HUES6 (cell line): ENCODE results near the gene PARD3.

Source experiments
- H3K27ac ChIP-seq: 2 replicates; pipeline ENCODE4 v1.7.0; 2013; ENCODE audit warnings: low read depth, mild to moderate bottlenecking, low read length, inconsistent platforms
- H3K27me3 ChIP-seq: 2 replicates; pipeline ENCODE4 v1.6.1; 2013; ENCODE audit warnings: low read length; ENCODE audit not compliant: control insufficient read depth, insufficient read depth
- H3K36me3 ChIP-seq: 2 replicates; pipeline ENCODE4 v1.6.1; 2013; ENCODE audit warnings: low read length; ENCODE audit not compliant: control insufficient read depth, insufficient read depth
- H3K4me1 ChIP-seq: 2 replicates; pipeline ENCODE4 v1.6.1; 2013; ENCODE audit warnings: low read length; ENCODE audit not compliant: control insufficient read depth, insufficient read depth
- H3K4me3 ChIP-seq: 2 replicates; pipeline ENCODE4 v1.5.1; 2013; ENCODE audit warnings: low read depth, low read length
- H3K9ac ChIP-seq: one replicate; pipeline ENCODE4 v1.6.1; 2013; ENCODE audit warnings: mild to moderate bottlenecking, low read length
- H3K9me3 ChIP-seq: 2 replicates; pipeline ENCODE4 v1.6.1; 2013; ENCODE audit warnings: low read depth, low read length; ENCODE audit not compliant: control insufficient read depth, insufficient read depth

Gene PARD3

DNA sequence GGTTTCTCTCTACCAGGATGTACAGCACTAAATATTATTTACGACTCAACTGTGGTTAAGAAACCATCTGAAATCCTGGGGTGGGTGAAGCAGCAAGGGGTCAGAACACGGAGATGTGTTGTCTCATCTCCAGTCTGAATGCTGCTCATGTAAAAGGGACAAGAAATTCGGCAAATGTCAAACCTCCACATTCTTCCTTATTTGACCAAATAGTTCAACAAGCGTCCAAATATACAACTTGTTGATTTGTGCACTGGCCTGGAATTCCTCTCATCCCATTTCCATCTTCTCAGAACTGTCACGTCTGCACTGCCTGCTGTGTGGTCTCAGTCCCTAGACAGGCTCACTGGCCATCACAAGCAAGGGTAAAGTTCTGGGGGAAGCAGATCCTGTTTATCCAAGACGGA, 520.0 kb downstream of the PARD3 start:
- no peak overlapping the region for H3K27ac ChIP-seq

DNA sequence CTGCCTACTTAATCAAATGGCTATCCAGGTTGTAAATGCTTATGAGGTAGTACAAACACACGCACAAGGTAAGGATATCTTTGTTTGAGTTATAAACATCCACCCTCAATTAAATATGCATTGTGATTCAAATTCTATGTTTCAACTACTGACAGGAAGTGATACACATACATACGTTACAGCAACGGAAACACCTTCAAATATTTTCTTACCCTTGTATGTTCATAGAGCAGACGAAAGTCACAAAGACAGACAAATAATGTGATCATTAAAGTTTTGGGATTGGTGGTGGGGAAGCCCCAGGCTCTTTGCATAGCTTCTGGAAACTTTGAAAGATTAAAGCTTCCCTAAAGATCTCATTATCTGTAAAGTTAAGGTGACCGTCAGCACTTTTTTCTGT, 521.0 kb downstream of the PARD3 start:
- 0 out of 2 replicates have a peak overlapping the region, but pooled peaks have one; percentile 16 for H3K27ac ChIP-seq
- H3K9me3 ChIP-seq = no peaks in the 10 kb centered on the region
- H3K27me3 ChIP-seq = no peaks in the 10 kb centered on the region
- no peak overlapping the region for H3K9ac ChIP-seq
- H3K4me1 ChIP-seq = peaks cover 19% of the 10 kb centered on the region
- H3K36me3 ChIP-seq = no peaks in the 10 kb centered on the region
- H3K4me3 ChIP-seq = no peak overlapping the region

More for the DNA sequence above, 520.0 kb downstream of the PARD3 start:
- H3K27me3 ChIP-seq = no peaks in the 10 kb centered on the region
- H3K9ac ChIP-seq = no peak overlapping the region
- H3K36me3 ChIP-seq = no peaks in the 10 kb centered on the region
- peaks cover 19% of the 10 kb centered on the region for H3K4me1 ChIP-seq
- H3K9me3 ChIP-seq = no peaks in the 10 kb centered on the region
- no peak overlapping the region for H3K4me3 ChIP-seq

DNA sequence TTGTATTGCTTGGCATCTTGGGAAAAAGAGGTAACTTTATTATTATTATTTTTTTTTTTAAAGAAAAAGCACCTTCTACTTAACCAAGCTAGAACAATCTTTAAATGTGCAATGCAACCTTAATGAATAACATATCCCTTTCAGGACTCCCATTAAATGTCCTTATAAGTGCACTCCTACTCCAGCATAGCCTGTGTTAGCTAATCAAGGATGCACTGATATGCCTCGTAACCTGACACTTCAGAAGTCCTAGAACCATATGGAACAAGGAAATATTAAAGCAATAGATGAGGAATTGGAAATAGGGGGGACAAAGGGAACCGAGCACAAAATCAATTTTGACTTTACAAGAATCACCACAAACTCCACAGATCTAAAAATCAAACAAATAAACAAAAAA, 522.4 kb downstream of the PARD3 start:
- Histone ChIP-seq H3K9ac (no peak overlapping the region), H3K36me3 (no peaks in the 10 kb centered on the region), H3K9me3 (no peaks in the 10 kb centered on the region), H3K27me3 (no peaks in the 10 kb centered on the region), H3K4me1 (peaks cover 21% of the 10 kb centered on the region), H3K27ac (no peak overlapping the region), H3K4me3 (no peak overlapping the region)

DNA sequence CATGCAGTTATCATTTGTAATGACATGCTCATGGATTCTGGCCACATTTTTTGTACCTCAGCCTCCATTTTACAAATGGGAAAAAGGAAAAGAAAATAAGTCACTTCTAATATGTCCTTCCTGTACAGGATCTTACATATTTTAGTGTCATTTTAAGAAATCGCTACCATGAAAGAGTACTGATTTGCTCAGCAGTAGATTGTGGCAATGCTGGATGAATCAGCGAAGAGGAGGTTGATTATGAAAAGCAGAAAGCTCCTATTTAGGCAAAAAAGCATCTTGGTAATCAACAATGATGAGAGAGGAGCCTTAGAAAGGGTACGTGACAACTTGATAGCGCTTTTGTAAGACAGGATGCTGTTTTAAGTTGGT, 522.9 kb downstream of the PARD3 start:
- Histone ChIP-seq H3K9me3 (no peaks in the 10 kb centered on the region), H3K4me1 (peaks cover 21% of the 10 kb centered on the region), H3K27me3 (no peaks in the 10 kb centered on the region), H3K4me3 (no peak overlapping the region), H3K36me3 (no peaks in the 10 kb centered on the region), H3K9ac (no peak overlapping the region), H3K27ac (no peak overlapping the region)

DNA sequence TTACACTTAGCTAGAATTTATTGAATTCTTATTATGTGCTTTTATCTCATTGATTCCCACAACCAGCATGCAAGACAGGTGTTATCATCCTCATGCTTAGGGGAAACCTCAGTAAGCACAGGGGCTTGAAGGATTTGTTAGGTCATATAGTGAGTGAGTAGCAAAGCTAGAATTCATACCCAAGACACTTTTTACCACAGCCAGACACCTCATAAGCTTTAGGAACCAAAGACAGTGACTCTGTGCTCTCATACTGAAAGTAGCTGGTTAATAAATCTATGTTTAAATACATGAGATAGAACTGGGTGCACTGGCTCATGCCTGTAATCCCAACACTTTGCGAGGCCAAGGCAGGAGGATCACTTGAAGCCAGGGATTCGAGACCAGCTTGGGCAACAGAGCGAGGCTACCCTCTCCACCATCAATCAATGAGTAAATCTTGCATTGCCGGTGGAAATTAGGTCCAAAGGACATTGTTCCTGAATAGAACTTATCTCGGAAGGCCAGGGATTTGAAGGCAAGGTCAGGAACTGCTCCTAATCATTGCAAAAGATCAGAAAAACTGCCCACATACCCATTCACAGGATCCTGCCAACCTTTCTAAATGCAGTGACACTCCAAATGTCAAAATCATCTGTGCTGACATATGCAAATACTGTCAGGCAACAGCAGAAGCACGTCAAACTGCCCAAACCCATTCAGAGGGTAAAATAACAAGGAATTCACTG, 523.5 kb downstream of the PARD3 start:
- peaks cover 23% of the 10 kb centered on the region for H3K4me1 ChIP-seq
- H3K4me3 ChIP-seq = no peak overlapping the region
- no peaks in the 10 kb centered on the region for H3K36me3 ChIP-seq
- H3K27me3 ChIP-seq = no peaks in the 10 kb centered on the region
- H3K27ac ChIP-seq = no peak overlapping the region
- no peak overlapping the region for H3K9ac ChIP-seq
- H3K9me3 ChIP-seq = no peaks in the 10 kb centered on the region

DNA sequence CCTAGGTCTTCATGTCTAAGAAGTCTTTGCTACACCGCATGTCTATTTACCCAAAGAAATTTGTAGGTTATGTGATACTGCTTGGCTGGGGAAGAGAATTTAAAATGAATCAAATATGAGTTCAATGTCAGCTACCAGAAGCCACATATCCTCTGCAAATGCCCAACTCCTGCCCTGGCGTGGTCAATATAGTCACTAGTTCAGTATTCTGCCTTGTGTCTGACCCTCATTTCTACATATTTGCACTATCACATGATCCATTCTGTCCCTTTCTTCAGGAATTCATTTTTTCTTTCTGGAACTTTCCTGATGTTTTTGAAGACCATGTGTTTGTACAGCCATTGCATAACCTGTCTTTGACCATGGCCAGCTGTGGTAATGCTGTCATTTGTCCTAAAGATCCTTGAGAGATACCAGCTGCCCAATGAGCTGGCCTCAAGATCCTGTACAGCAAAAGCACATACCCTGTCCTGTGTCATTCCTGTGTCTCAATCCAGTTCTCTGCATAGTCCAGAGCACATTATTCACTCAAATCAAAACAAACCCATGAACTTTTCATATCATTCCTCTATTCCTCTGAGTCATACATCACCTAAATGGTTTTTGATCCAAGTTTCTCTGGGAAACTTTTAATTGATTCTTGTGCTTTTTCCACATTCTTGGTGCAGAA, 524.5 kb downstream of the PARD3 start:
- Histone ChIP-seq H3K4me3 (no peak overlapping the region), H3K9ac (no peak overlapping the region), H3K27me3 (no peaks in the 10 kb centered on the region), H3K27ac (no peak overlapping the region), H3K4me1 (peaks cover 29% of the 10 kb centered on the region), H3K36me3 (no peaks in the 10 kb centered on the region), H3K9me3 (no peaks in the 10 kb centered on the region)

DNA sequence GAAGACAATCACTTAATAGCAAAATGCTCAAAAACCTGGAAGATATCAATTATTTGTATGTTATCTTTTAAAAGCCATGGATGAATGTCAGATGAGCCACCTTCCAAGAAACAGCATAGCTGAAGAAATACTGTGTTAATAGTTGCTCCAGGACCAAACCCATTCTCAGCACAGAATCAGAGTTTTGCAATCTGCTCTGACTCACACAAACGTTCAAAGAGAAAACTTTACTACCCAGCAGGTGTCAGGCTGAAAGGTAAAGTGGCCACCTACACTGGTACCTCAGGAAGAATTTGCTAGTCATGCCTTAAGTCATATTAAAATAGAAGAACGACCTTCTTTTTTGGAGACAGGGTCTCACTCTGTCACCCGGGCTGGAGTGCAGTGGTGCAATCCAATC, 526.5 kb downstream of the PARD3 start:
- H3K27me3 ChIP-seq = no peaks in the 10 kb centered on the region
- H3K9me3 ChIP-seq = no peaks in the 10 kb centered on the region
- peaks cover 19% of the 10 kb centered on the region for H3K4me1 ChIP-seq
- no peak overlapping the region for H3K9ac ChIP-seq
- no peak overlapping the region for H3K27ac ChIP-seq
- H3K4me3 ChIP-seq = no peak overlapping the region
- no peaks in the 10 kb centered on the region for H3K36me3 ChIP-seq

DNA sequence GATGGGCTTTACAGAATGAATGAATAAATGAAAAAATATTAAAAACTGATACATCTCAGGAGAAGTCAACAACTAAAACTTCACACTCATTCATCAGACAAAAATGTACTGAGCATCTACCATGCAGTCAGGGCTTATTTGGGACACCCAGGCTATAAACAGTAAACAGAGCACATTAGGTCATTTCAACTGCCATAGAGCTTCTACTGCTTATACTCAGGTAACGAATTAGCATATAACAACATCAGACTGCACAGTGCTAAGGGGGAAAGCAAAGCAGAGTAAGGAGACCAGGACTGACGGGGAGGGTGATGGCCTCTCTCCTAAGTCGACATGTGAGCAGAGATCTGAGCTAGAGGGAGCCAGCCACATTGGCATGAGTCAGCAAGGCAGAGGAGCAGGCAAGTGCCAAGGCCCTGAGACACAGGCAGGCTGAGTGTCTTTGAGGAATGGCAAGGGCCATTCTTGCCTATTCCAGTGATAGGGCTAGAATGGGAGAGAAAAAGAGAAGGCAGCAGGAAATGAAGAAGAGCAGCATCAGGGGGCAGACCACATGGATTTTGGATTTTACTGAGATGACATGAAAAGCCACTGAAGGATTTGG, 528.9 kb downstream of the PARD3 start:
- Histone ChIP-seq H3K4me1 (peaks cover 13% of the 10 kb centered on the region), H3K27ac (no peak overlapping the region)

DNA sequence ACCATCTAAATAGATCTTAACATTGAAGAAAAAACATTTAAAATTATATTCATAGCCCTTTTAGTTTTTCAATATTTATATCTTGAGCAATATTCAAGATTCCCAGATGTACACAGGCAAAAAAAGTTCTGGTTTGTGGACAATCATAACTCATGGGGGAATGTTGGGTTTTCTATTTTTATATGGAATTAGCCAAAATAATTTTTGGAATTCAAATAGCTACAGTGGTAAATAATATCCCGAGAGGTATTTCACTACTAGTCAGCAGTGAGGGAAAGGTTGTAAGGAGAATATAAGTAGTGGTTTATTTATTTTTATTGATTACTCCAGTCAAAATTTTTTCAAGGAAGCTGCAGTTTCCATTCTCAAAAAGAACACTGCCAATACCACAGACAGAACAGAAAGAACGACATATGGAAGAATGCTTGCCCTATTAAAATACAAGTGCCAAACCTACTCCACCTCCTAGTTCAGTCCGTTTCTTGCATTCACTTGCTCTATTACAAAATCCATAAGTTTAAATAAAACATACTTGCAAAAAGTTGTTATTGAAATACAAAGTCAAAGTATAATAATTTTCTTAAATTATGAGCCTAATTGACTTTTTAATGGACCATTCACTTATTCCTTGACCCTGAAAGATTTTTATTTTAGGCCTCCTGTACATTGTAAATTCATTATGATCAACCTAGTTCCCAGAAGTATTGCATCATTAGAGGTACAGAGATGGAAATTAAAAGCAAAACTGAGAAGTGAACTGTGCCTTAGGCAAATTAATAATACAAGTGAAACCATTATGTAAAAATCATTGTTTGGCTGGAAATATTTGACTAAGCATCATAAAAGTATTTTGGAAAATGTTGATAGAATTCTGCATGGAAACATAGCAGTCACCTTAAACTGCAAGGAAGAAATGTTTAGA, 533.2 kb downstream of the PARD3 start:
- Histone ChIP-seq H3K4me3 (no peak overlapping the region), H3K27ac (no peak overlapping the region), H3K9ac (no peak overlapping the region), H3K27me3 (no peaks in the 10 kb centered on the region), H3K4me1 (peaks cover 25% of the 10 kb centered on the region), H3K36me3 (no peaks in the 10 kb centered on the region), H3K9me3 (no peaks in the 10 kb centered on the region)

More for the DNA sequence above, 528.9 kb downstream of the PARD3 start:
- Histone ChIP-seq H3K36me3 (no peaks in the 10 kb centered on the region), H3K27me3 (no peaks in the 10 kb centered on the region), H3K9ac (no peak overlapping the region), H3K4me3 (no peak overlapping the region), H3K9me3 (no peaks in the 10 kb centered on the region)

DNA sequence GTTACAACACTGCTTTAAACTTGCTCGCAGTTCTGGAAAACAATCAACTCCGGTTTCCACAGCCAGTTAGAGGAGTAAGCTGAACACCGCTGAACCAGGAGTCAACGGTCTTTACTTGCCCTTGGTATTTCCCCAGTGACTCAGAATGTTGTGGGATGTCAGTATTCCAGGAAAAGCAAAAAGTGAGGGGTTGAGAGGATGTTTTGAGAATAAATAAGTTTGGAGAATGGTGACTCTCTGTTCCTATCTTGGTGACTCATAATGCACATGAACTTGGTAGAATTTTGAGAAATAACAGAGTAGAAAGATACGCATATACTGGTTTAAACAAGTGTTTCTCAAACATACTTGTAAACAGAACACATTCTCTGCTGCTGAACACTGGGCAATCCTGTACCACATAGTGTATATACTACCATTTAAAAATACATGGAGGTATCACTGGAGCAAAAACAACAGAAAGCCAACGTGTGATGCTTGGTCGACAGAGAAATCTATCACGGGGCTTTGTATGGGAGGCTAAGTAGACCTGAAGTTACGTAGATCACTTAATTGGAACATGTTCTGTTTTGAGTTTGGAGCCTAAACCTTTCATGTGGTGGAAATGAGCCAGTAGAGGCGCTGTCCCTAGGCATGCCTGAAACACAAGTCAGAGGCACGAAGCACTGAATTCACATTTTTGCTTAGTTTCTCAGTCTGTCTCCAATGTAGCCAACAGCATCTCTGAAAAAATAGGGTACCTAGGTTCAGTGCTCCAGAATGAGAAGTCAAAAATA, 534.3 kb downstream of the PARD3 start:
- no peaks in the 10 kb centered on the region for H3K27me3 ChIP-seq
- H3K4me3 ChIP-seq = no peak overlapping the region
- peaks cover 16% of the 10 kb centered on the region for H3K4me1 ChIP-seq
- H3K9me3 ChIP-seq = no peaks in the 10 kb centered on the region
- H3K9ac ChIP-seq = no peak overlapping the region
- no peaks in the 10 kb centered on the region for H3K36me3 ChIP-seq
- no peak overlapping the region for H3K27ac ChIP-seq
